Liver (tissue), 9 donors: ENCODE data around the gene FYCO1. TPM values are rescaled to one million over a fixed set of nuclear protein-coding genes. Genes with fewer than 3 reads are reported as not detected.

Source experiments
- DNase-seq: peaks from one replicate; pipeline ENCODE4 v3.0.0-alpha.2; 2017; ENCODE audit warnings: low spot score
- H3K27ac ChIP-seq, 2 donors: one replicate each; pipeline ENCODE4 v1.7.0; 2013; ENCODE audit warnings: inconsistent platforms in 2 of 2, low read length in 2 of 2, control low read depth in 1 of 2, low read depth in 1 of 2, mild to moderate bottlenecking in 1 of 2
- H3K27me3 ChIP-seq, 4 donors: one replicate each; pipeline versions ENCODE4 v1.6.1 to v1.7.0; 2013; ENCODE audit warnings: low read length in 3 of 4, inconsistent platforms in 1 of 4, mild to moderate bottlenecking in 1 of 4, moderate library complexity in 1 of 4; ENCODE audit not compliant: control insufficient read depth in 4 of 4, insufficient read depth in 4 of 4
- H3K36me3 ChIP-seq, 4 donors: one replicate each; pipeline versions ENCODE4 v1.6.1 to v1.7.0; 2013; ENCODE audit warnings: low read length in 3 of 4, mild to moderate bottlenecking in 3 of 4, low read depth in 1 of 4, moderate library complexity in 1 of 4; ENCODE audit not compliant: control insufficient read depth in 4 of 4, insufficient read depth in 3 of 4
- H3K4me1 ChIP-seq, 4 donors: one replicate each; pipeline versions ENCODE4 v1.6.1 to v1.7.0; 2013; ENCODE audit warnings: low read length in 3 of 4, mild to moderate bottlenecking in 3 of 4, moderate library complexity in 1 of 4; ENCODE audit not compliant: control insufficient read depth in 4 of 4, insufficient read depth in 4 of 4
- H3K4me3 ChIP-seq, 3 donors: one replicate each; pipeline versions ENCODE4 v1.6.1 to v1.7.0; 2013; ENCODE audit warnings: low read length in 3 of 3, control low read depth in 1 of 3, low read depth in 1 of 3, mild to moderate bottlenecking in 1 of 3
- H3K9ac ChIP-seq, 2 donors: one replicate each; pipeline ENCODE4 v1.7.0; 2013; ENCODE audit warnings: low read length in 2 of 2, mild to moderate bottlenecking in 2 of 2, moderate library complexity in 2 of 2, control low read depth in 1 of 2, low read depth in 1 of 2
- H3K9me3 ChIP-seq, 4 donors: one replicate each; pipeline versions ENCODE4 v1.6.1 to v1.7.0; 2013; ENCODE audit warnings: low read length in 3 of 4; ENCODE audit not compliant: control insufficient read depth in 4 of 4
- ATF3 ChIP-seq: IDR thresholded peaks from 2 replicates; pipeline ENCODE4 v1.6.1; 2016; ENCODE audit warnings: antibody characterized with exemption
- CTCF ChIP-seq: fragments of 150-350 bp; IDR thresholded peaks from 2 replicates; pipeline ENCODE4 v1.5.1; 2017; ENCODE audit warnings: improper control_type of control experiment, low read depth, low read length; ENCODE audit not compliant: missing input control
- FOXA1 ChIP-seq: IDR thresholded peaks from 2 replicates; pipeline ENCODE4 v1.6.1; 2016; ENCODE audit warnings: antibody characterized with exemption
- GABPA ChIP-seq, 2 donors: IDR thresholded peaks in 1 of 2; conservative IDR thresholded peaks in 1 of 2; 2 replicates each; pipeline ENCODE4 v1.6.1; 2016; ENCODE audit warnings: antibody characterized with exemption in 2 of 2, mild to moderate bottlenecking in 1 of 2, moderate library complexity in 1 of 2
- HNF4A ChIP-seq, 2 donors: conservative IDR thresholded peaks; 2 replicates each; pipeline ENCODE4 v1.6.1; 2016; ENCODE audit warnings: antibody characterized with exemption in 2 of 2, mild to moderate bottlenecking in 2 of 2
- HNF4G ChIP-seq: IDR thresholded peaks from 2 replicates; pipeline ENCODE4 v1.6.1; 2016; ENCODE audit warnings: antibody characterized with exemption
- JUND ChIP-seq, 2 donors: IDR thresholded peaks; 2 replicates each; pipeline ENCODE4 v1.6.1; 2016; ENCODE audit warnings: antibody characterized with exemption in 2 of 2
- MAX ChIP-seq: IDR thresholded peaks from 2 replicates; pipeline ENCODE4 v1.6.1; 2016; ENCODE audit warnings: antibody characterized with exemption
- RAD21 ChIP-seq, 2 donors: IDR thresholded peaks; 2 replicates each; pipeline ENCODE4 v1.6.1; 2016; ENCODE audit warnings: antibody characterized with exemption in 2 of 2, mild to moderate bottlenecking in 2 of 2
- RXRA ChIP-seq, 2 donors: IDR thresholded peaks; 2 replicates each; pipeline ENCODE4 v1.6.1; 2017 to 2018; ENCODE audit warnings: antibody characterized with exemption in 2 of 2, mild to moderate bottlenecking in 1 of 2
- SP1 ChIP-seq: IDR thresholded peaks from 2 replicates; pipeline ENCODE4 v1.6.1; 2018; ENCODE audit warnings: antibody characterized with exemption, mild to moderate bottlenecking
- TAF1 ChIP-seq: conservative IDR thresholded peaks from 2 replicates; pipeline ENCODE4 v1.6.1; 2016; ENCODE audit warnings: antibody characterized with exemption, mild to moderate bottlenecking
- YY1 ChIP-seq: IDR thresholded peaks from 2 replicates; pipeline ENCODE4 v1.6.1; 2016; ENCODE audit warnings: antibody characterized with exemption, mild to moderate bottlenecking
- WGBS: extraction: QIAGEN DNeasy Blood & Tissue Kit; methylation state at CpG from one replicate; pipeline ENCODE4 v1.1.7; 2013; 5-methylcytosine and 5-hydroxymethylcytosine counted together
- polyA plus RNA-seq, 2 donors: library from polyadenylated mRNA; stranded (reverse) in 1 of 2; unstranded in 1 of 2; fragments of 200-250 nt in 1 of 2; fragments of >200 nt in 1 of 2; fragmentation: Nextera tagmentation in 1 of 2; extraction: Ambion mirVana in 1 of 2; gene quantifications; one replicate each; pipeline versions ENCODE4 v1.2.1 to v1.2.3, GENCODE V29; 2013 to 2015
- total RNA-seq, 2 donors: library from RNA; depleted of rRNA; stranded (reverse); fragments of >200 nt; gene quantifications; one replicate each; pipeline ENCODE4 v1.2.3, GENCODE V29; 2014
- TF ChIP-seq, protein P1 (sequence below): IDR thresholded peaks from 2 replicates; pipeline ENCODE4 v1.6.1; 2016; ENCODE audit warnings: antibody characterized with exemption
- TF ChIP-seq, protein P2 (sequence below): IDR thresholded peaks from 2 replicates; pipeline ENCODE4 v1.6.1; 2016; ENCODE audit warnings: antibody characterized with exemption, mild to moderate bottlenecking
- donor health status: healthy.
- donor health status: healthy.
- donor health status: healthy.
- donor health status: healthy.
- donor health status: healthy.

The FYCO1 gene
- total and polyA plus RNA-seq, 4 donors: 3.0 to 17.1 (median 10.2) TPM

DNA sequence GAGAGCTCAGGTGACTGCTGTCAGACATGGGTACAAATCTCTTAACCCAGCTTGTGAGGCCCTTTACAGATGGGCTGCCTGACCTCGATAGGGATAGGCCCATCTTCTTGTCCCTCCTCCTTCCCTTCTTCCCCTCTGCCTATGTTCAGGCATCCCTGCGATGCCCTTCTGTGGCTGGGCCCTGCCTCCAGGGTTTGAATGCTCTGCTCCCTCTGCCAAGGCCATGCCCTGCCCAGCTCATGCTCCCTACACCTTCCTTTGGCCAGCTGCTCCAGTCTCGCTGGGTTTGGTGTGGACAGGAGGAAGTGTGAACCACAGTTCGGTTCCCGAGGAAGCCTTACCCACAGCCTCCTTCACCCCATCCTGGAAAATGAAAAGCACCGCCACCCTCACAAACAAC, 4.3 kb downstream of the FYCO1 start:
- 80% methylated on average over 6 of the region's 6 CpGs for WGBS
- no peak for DNase-seq
- no peaks in the 10 kb centered on the region for H3K9me3 ChIP-seq
- H3K27me3 ChIP-seq: no peaks in the 10 kb centered on the region
- H3K36me3 ChIP-seq: no peaks in the 10 kb centered on the region
- TF ChIP-seq SP1 (no peak), ATF3 (no peak), RXRA (IDR thresholded peaks at IDR 0.05) (no peak), RAD21 (IDR thresholded peaks at IDR 0.05) (no peak), FOXA1 (no peak), HNF4A (conservative IDR thresholded peaks at IDR 0.05) (no peak), JUND (IDR thresholded peaks at IDR 0.05) (no peak), YY1 (no peak), HNF4G (no peak), GABPA (IDR thresholded peaks at IDR 0.05 in 1 of 2, conservative IDR thresholded peaks at IDR 0.05 in 1 of 2) (no peak), TAF1 (no peak), MAX (no peak), CTCF (no peak)
- TF ChIP-seq, protein P1, sequence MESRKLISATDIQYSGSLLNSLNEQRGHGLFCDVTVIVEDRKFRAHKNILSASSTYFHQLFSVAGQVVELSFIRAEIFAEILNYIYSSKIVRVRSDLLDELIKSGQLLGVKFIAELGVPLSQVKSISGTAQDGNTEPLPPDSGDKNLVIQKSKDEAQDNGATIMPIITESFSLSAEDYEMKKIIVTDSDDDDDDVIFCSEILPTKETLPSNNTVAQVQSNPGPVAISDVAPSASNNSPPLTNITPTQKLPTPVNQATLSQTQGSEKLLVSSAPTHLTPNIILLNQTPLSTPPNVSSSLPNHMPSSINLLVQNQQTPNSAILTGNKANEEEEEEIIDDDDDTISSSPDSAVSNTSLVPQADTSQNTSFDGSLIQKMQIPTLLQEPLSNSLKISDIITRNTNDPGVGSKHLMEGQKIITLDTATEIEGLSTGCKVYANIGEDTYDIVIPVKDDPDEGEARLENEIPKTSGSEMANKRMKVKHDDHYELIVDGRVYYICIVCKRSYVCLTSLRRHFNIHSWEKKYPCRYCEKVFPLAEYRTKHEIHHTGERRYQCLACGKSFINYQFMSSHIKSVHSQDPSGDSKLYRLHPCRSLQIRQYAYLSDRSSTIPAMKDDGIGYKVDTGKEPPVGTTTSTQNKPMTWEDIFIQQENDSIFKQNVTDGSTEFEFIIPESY: no peak
- peaks cover 30 to 71% (median 44%) of the 10 kb centered on the region in 4 donors for H3K4me1 ChIP-seq
- no peak overlapping the region for H3K9ac ChIP-seq
- H3K27ac ChIP-seq: peak overlapping the region in 1 of 2 donors; percentile 76
- no peak overlapping the region for H3K4me3 ChIP-seq

- Histone ChIP-seq H3K9ac (no peak overlapping the region), H3K36me3 (no peaks in the 10 kb centered on the region), H3K4me1 (peaks cover 39 to 76% (median 55%) of the 10 kb centered on the region in 4 donors), H3K27me3 (no peaks in the 10 kb centered on the region), H3K4me3 (no peak overlapping the region), H3K9me3 (no peaks in the 10 kb centered on the region), H3K27ac (no peak overlapping the region)
- TF ChIP-seq GABPA (IDR thresholded peaks at IDR 0.05 in 1 of 2, conservative IDR thresholded peaks at IDR 0.05 in 1 of 2): no peak
- TF ChIP-seq TAF1: no peak
- TF ChIP-seq MAX: no peak
- TF ChIP-seq, protein P2, sequence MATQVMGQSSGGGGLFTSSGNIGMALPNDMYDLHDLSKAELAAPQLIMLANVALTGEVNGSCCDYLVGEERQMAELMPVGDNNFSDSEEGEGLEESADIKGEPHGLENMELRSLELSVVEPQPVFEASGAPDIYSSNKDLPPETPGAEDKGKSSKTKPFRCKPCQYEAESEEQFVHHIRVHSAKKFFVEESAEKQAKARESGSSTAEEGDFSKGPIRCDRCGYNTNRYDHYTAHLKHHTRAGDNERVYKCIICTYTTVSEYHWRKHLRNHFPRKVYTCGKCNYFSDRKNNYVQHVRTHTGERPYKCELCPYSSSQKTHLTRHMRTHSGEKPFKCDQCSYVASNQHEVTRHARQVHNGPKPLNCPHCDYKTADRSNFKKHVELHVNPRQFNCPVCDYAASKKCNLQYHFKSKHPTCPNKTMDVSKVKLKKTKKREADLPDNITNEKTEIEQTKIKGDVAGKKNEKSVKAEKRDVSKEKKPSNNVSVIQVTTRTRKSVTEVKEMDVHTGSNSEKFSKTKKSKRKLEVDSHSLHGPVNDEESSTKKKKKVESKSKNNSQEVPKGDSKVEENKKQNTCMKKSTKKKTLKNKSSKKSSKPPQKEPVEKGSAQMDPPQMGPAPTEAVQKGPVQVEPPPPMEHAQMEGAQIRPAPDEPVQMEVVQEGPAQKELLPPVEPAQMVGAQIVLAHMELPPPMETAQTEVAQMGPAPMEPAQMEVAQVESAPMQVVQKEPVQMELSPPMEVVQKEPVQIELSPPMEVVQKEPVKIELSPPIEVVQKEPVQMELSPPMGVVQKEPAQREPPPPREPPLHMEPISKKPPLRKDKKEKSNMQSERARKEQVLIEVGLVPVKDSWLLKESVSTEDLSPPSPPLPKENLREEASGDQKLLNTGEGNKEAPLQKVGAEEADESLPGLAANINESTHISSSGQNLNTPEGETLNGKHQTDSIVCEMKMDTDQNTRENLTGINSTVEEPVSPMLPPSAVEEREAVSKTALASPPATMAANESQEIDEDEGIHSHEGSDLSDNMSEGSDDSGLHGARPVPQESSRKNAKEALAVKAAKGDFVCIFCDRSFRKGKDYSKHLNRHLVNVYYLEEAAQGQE: no peak
- no peak for TF ChIP-seq RXRA (IDR thresholded peaks at IDR 0.05)
- TF ChIP-seq, protein P1: no peak
- no peak for TF ChIP-seq CTCF
- no peak for TF ChIP-seq RAD21 (IDR thresholded peaks at IDR 0.05)
- TF ChIP-seq SP1: no peak
- DNase-seq: no peak
- WGBS: 46% methylated on average over 3 of the region's 3 CpGs
Measured at GRCh38 chr3:45990181-45990580, 5.4 kb downstream of the FYCO1 start.
